ENCODE results near the gene C19orf85.
A peak's percentile ranks its signal among the peaks of the same experiment; 100 is the strongest.
"Not testable (repeated sequence)": the region's sequence is repeated elsewhere in the genome, so short reads cannot be mapped to it uniquely, and the experiment has no call there.

C19orf85 gene

GRCh38 chr19:55464662-55465054, at the start of gene C19orf85:
Gene C19orf85 (minus strand): TSS chr19:55464751. CDS start chr19:55464554, 197 bp downstream.
- no peak for DNase-seq

GRCh38 chr19:55508120-55508519, 43.6 kb upstream of the C19orf85 start:
- no peak for DNase-seq

GRCh38 chr19:55504981-55505380, 40.4 kb upstream of the C19orf85 start:
- DNase-seq, result no peak

- no peak for DNase-seq
Observed at GRCh38 chr19:55504252-55504603, 39.7 kb upstream of the C19orf85 start.

GRCh38 chr19:55503502-55504251, 39.1 kb upstream of the C19orf85 start:
- peak; percentile 92 for DNase-seq

GRCh38 chr19:55503157-55503501, 38.6 kb upstream of the C19orf85 start:
- DNase-seq, result no peak

- no peak for DNase-seq
Observed at GRCh38 chr19:55502197-55502952, 37.8 kb upstream of the C19orf85 start.

GRCh38 chr19:55500368-55500952, 35.9 kb upstream of the C19orf85 start:
- DNase-seq, result no peak

GRCh38 chr19:55498246-55498840, 33.8 kb upstream of the C19orf85 start:
- DNase-seq, result no peak

- DNase-seq, result no peak
Observed at GRCh38 chr19:55497763-55498162, 33.2 kb upstream of the C19orf85 start.

- DNase-seq, result not testable (repeated sequence)
Observed at GRCh38 chr19:55496820-55497219, 32.3 kb upstream of the C19orf85 start.

- DNase-seq, result no peak
Observed at GRCh38 chr19:55495646-55496349, 31.2 kb upstream of the C19orf85 start.

- no peak for DNase-seq
Observed at GRCh38 chr19:55494172-55494761, 29.7 kb upstream of the C19orf85 start.

- no peak for DNase-seq
Observed at GRCh38 chr19:55493645-55494171, 29.2 kb upstream of the C19orf85 start.

- peak; percentile 76 for DNase-seq
Observed at GRCh38 chr19:55493052-55493644, 28.6 kb upstream of the C19orf85 start.

- DNase-seq, result no peak
Observed at GRCh38 chr19:55492362-55492944, 27.9 kb upstream of the C19orf85 start.

GRCh38 chr19:55491546-55492360, 27.2 kb upstream of the C19orf85 start:
- peak; percentile 57 for DNase-seq

- DNase-seq, result peak; percentile 66
Observed at GRCh38 chr19:55490478-55491432, 26.2 kb upstream of the C19orf85 start.

Measured in left hindlimb (tissue), 1 donor.